K562 (cell line): ENCODE data around the gene HLA-DPA1.

Experiments used
- CHCHD3 ChIP-seq: fragments of 250-450 bp; sonication (Bioruptor Pico); IDR thresholded peaks from 2 replicates; pipeline ENCODE4 v2.1.2; 2022; ENCODE audit warnings: mild to moderate bottlenecking
- REST ChIP-seq, 2 experiments: fragments of 450-650 bp; formaldehyde crosslinking in 1 of 2; IDR thresholded peaks; 2 replicates each; pipeline versions ENCODE4 v1.4.0 to v1.6.1; 2014 to 2020; ENCODE audit warnings: mild to moderate bottlenecking in 2 of 2, borderline replicate concordance in 1 of 2, low read depth in 1 of 2

- no peak for TF ChIP-seq CHCHD3 (CRISPR knock-in tag)
- no peak for TF ChIP-seq REST (IDR thresholded peaks at IDR 0.05; ENCODE audit: borderline replicate concordance)
- no peak for TF ChIP-seq REST (CRISPR knock-in tag; IDR thresholded peaks at IDR 0.05; ENCODE audit: low read depth)
Observed at GRCh38 chr6:33085627-33086026, 12.2 kb upstream of the HLA-DPA1 start.
